ENCODE results near the gene TTLL7. TPM values are rescaled to one million over a fixed set of nuclear protein-coding genes. Genes with fewer than 3 reads are reported as not detected.

The TTLL7 gene, protein sequence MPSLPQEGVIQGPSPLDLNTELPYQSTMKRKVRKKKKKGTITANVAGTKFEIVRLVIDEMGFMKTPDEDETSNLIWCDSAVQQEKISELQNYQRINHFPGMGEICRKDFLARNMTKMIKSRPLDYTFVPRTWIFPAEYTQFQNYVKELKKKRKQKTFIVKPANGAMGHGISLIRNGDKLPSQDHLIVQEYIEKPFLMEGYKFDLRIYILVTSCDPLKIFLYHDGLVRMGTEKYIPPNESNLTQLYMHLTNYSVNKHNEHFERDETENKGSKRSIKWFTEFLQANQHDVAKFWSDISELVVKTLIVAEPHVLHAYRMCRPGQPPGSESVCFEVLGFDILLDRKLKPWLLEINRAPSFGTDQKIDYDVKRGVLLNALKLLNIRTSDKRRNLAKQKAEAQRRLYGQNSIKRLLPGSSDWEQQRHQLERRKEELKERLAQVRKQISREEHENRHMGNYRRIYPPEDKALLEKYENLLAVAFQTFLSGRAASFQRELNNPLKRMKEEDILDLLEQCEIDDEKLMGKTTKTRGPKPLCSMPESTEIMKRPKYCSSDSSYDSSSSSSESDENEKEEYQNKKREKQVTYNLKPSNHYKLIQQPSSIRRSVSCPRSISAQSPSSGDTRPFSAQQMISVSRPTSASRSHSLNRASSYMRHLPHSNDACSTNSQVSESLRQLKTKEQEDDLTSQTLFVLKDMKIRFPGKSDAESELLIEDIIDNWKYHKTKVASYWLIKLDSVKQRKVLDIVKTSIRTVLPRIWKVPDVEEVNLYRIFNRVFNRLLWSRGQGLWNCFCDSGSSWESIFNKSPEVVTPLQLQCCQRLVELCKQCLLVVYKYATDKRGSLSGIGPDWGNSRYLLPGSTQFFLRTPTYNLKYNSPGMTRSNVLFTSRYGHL
- total RNA-seq = under 1 TPM; 0.76 to 0.90 TPM

DNA sequence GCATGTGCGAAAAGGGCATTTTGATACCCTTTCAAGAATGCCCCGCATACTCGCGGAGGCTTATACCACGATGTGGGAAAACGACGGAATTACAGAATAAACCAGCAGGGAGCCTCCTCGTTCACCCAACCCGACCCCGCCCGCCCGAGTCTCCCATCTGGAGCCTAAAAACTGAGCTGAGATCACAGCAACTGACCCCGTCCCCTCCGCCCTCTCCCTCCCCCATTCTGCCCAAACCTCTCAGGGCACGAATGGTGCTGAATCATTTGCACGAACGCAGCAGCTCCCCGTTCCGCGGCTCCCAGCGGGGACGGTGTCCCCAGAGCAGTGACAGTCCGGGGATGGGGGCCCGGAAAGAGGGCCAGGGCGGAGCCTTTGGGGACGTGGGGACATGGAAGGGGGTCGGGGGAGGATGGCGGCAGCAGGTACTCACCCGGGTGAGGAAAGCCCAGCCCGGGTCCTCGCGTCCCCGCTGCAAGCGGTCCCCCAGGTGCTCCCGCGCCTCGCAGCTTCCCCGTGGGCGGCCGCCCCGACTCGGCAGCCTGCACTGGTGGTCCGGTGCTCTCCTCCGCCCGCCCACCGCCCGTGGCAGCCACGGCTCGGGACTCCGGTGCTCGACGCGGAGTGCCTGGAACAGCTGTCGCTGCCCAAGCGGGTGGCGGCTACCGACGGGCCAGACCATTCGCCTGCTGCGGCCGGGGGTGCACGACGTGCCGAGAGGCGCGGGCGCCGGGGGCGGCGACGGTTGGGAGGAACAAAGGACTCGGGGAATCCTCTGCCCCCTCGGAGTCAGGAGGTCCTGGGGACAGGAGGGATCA lies at the start of gene TTLL7:
Gene TTLL7, minus strand, starts transcription at position 635 of the 818 bp plus-strand sequence. CDS start 46,921 bp downstream, outside the sequence.
- ChIA-PET POLR2A (no interaction called here), CTCF (interaction anchor here (0.8 kb wide), 1 partner anchor 30 kb away, joined by 3 read pairs; no protein-coding TSS in a partner anchor)
- Mint-ChIP-seq H3K27ac (no peak within 1 kb of the TSS), H3K36me3 (no peaks in the 10 kb centered on the region), H3K9me3 (no peaks in the 10 kb centered on the region), H3K4me1 (ENCODE audit: low read depth) (peaks cover 9% of the 10 kb centered on the region), H3K4me3 (peak within 1 kb of the TSS; percentile 73), H3K27me3 (peaks cover 52% of the 10 kb centered on the region)
- peak; percentile 73 for DNase-seq
- intact Hi-C loops (cut with micrococcal nuclease) = loop anchor here (2.0 to 5.0 kb wide), 2 partner anchors 80 to 124 kb away; no protein-coding TSS in a partner anchor

DNA sequence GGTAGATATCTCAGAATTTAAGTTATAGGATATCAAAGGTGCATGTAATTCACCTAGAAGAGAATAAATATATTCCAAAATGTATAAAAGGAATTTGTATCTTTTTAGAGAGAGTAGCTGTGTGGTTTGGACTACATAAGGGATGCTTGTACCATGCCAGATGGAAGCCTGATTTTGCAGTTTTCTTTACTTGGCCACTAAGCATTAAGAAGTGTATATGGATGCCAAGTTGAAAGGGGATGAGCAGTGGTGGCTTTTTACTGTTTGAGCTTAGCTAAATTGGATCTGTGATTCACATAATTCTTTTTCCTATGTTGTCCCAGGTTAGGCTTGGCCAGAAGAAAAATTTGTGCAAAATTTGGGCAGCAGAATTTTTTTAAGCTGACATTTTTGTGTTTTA lies 43.5 kb upstream of the TTLL7 start:
- no peaks in the 10 kb centered on the region for H3K4me1 Mint-ChIP-seq (ENCODE audit: low read depth)
- intact Hi-C loops (cut with micrococcal nuclease) = no loop called here
- H3K4me3 Mint-ChIP-seq = no peak overlapping the region
- ChIA-PET POLR2A (no interaction called here), CTCF (no interaction called here)
- no peak overlapping the region for H3K27ac Mint-ChIP-seq
- DNase-seq = no peak
- no peaks in the 10 kb centered on the region for H3K9me3 Mint-ChIP-seq
- H3K27me3 Mint-ChIP-seq = peaks cover 3% of the 10 kb centered on the region
- no peaks in the 10 kb centered on the region for H3K36me3 Mint-ChIP-seq

DNA sequence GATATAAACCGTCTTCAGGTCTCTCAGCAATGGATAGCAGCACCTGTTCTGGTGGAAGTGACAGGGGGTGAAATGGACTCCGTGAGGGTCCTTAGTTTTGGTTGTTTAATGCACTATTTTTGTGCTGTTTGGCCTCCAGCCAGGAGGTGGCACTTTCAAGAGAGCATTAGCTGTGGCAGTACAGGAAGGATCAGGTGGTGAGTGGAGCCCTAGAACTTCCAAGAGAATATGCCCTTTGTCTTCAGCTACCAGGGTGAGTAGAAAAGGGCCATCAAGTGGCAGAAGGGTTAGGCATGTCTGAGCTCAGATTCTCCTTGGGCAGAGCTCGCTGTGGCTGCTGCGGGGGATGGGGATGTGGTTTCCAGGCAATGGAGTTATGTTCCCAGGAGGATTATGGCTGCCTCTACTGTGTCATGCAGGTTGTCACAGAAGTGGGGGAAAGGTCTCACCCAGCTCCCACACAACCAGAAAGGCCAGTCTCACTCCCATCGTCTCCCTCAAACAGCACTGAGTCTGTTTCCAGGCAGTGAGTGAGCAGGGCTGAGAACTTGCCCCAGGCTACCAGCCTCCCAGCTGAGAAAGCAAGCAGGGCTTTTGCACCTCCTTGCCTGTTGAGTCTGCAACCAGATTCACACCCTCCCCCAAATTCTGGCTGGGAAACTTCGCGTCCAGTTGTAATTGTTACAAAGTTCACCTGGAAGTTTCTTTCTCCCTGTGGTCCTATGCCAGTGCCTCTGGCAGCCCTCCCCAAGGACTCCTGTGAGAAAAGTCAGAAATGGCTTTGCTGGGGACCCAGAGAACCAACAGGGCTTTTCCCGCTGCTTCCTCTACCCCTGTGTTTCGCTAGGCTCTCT lies 39.1 kb upstream of the TTLL7 start:
- H3K4me1 Mint-ChIP-seq (ENCODE audit: low read depth) = no peaks in the 10 kb centered on the region
- H3K27me3 Mint-ChIP-seq = peaks cover 7% of the 10 kb centered on the region
- ChIA-PET POLR2A (no interaction called here), CTCF (no interaction called here)
- intact Hi-C loops (cut with micrococcal nuclease) = no loop called here
- H3K27ac Mint-ChIP-seq = no peak overlapping the region
- DNase-seq = no peak
- peaks cover 2% of the 10 kb centered on the region for H3K36me3 Mint-ChIP-seq
- peaks cover 5% of the 10 kb centered on the region for H3K9me3 Mint-ChIP-seq
- H3K4me3 Mint-ChIP-seq = no peak overlapping the region

DNA sequence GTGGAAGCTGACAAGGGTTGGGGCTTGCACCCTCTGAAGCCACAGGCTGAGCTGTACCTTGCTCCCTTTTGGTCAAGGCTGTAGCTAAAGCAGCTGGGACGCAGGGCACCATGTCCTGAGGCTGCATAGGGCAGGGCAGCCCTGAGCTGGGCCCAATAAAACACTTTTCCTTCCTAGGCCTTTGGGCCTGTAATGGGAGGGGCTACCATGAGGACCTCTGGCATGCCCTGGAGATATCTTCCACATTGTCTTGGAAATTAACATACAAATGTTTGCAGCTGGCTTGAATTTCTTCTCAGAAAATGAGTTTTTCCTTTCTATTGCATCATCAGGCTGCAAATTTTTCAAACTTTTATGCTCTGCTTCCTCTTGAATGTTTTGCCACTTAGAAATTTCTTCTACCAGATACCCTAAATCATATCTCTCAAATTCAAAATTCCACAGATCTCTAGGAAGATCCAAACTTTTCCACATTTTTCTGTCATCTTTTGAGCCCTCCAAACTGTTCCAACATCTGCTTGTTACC lies 32.9 kb upstream of the TTLL7 start:
- H3K4me3 Mint-ChIP-seq = no peak overlapping the region
- ChIA-PET POLR2A (no interaction called here), CTCF (interaction anchor here (0.6 kb wide), 1 partner anchor 87 kb away, joined by 3 read pairs; no protein-coding TSS in a partner anchor)
- DNase-seq = no peak
- H3K36me3 Mint-ChIP-seq = peaks cover 2% of the 10 kb centered on the region
- no peaks in the 10 kb centered on the region for H3K4me1 Mint-ChIP-seq (ENCODE audit: low read depth)
- peaks cover 5% of the 10 kb centered on the region for H3K9me3 Mint-ChIP-seq
- intact Hi-C loops (cut with micrococcal nuclease) = no loop called here
- no peak overlapping the region for H3K27ac Mint-ChIP-seq
- peaks cover 4% of the 10 kb centered on the region for H3K27me3 Mint-ChIP-seq

DNA sequence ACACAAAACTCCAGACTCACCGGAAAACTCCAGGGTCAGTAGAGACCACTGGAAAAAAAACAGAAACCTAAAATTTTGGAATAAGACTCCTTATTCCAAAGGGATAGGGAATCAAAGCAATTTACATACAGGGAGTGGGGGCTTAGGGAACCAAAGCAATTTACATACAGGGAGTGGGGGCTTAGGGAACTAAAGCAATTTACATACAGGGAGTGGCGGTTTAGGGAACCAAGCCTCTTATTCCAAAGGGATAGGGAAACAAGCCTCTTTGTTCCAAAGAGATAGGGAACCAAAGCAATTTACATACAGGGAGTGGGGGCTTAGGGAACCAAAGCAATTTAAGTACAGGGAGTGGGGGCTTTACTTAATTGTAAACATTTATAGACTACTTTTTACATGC lies 28.4 kb upstream of the TTLL7 start:
- Mint-ChIP-seq H3K9me3 (no peaks in the 10 kb centered on the region), H3K4me3 (no peak overlapping the region), H3K4me1 (ENCODE audit: low read depth) (no peaks in the 10 kb centered on the region), H3K36me3 (no peaks in the 10 kb centered on the region), H3K27me3 (peaks cover 1% of the 10 kb centered on the region), H3K27ac (no peak overlapping the region)
- ChIA-PET POLR2A (no interaction called here), CTCF (no interaction called here)
- intact Hi-C loops (cut with micrococcal nuclease) = no loop called here
- DNase-seq = no peak

DNA sequence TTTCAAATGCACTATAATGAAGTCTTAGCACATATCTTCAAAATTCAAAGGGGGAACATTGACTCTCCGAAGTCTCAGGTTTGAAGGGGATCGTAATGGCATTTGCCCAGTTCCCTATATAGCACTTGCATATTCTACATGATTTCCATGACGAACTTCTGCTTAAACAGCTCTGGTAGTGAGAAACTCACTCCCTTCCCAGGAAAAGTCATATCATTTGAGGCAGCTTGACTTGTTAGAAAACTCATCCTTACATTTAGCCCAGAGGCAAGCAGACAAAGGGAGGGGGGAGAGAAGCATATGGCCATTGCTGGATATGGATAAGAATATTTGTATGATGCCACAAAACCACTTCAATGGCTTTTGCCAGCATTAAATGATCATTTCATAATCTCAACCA lies 27.0 kb upstream of the TTLL7 start:
- Mint-ChIP-seq H3K27ac (no peak overlapping the region), H3K4me1 (ENCODE audit: low read depth) (no peaks in the 10 kb centered on the region), H3K36me3 (no peaks in the 10 kb centered on the region), H3K27me3 (peaks cover 1% of the 10 kb centered on the region), H3K4me3 (no peak overlapping the region), H3K9me3 (no peaks in the 10 kb centered on the region)
- intact Hi-C loops (cut with micrococcal nuclease) = no loop called here
- CTCF ChIA-PET = no interaction called here
- POLR2A ChIA-PET = no interaction called here
- DNase-seq = no peak

DNA sequence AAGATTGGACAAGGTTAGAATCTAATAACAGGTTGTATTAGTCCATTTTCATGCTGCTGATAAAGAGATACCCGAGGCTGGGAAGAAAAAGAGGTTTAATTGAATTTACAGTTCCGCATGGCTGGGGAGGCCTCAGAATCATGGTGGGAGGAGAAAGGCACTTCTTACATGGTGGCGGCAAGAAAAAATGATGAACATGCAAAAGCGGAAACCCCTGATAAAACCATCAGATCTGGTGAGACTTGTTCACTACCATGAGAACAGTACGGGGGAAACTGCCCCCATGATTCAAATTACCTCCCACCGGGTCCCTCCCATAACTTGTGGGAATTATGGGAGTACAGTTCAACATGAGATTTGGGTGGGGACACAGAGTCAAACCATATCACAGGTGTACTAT lies 22.9 kb upstream of the TTLL7 start:
- CTCF ChIA-PET = no interaction called here
- H3K27me3 Mint-ChIP-seq = peaks cover 8% of the 10 kb centered on the region
- H3K36me3 Mint-ChIP-seq = no peaks in the 10 kb centered on the region
- no peaks in the 10 kb centered on the region for H3K4me1 Mint-ChIP-seq (ENCODE audit: low read depth)
- POLR2A ChIA-PET = no interaction called here
- H3K9me3 Mint-ChIP-seq = no peaks in the 10 kb centered on the region
- intact Hi-C loops (cut with micrococcal nuclease) = no loop called here
- H3K4me3 Mint-ChIP-seq = no peak overlapping the region
- no peak for DNase-seq
- no peak overlapping the region for H3K27ac Mint-ChIP-seq

DNA sequence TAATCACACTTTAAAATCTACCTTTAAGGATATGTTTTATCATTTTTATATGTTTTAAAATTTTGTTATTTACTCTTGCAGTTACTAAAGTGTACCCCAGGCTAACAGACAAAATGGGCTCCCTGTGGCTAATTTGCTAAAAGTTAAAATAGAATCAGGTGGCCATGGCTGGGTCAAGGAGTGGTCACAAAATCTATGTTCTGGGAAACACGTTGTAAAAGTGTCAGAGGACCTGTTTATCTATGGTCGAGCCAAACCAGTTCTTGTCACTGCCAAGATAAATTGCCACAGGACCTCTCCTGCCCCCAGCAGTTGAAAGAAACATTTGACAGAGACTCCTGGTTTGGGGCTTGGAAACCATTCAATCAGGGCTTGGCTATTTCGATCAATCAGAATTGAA lies 21.2 kb upstream of the TTLL7 start:
- Mint-ChIP-seq H3K4me1 (ENCODE audit: low read depth) (no peaks in the 10 kb centered on the region), H3K27ac (no peak overlapping the region), H3K27me3 (peaks cover 6% of the 10 kb centered on the region), H3K9me3 (no peaks in the 10 kb centered on the region), H3K4me3 (no peak overlapping the region), H3K36me3 (no peaks in the 10 kb centered on the region)
- no peak for DNase-seq
- POLR2A ChIA-PET = no interaction called here
- intact Hi-C loops (cut with micrococcal nuclease) = no loop called here
- CTCF ChIA-PET = no interaction called here

DNA sequence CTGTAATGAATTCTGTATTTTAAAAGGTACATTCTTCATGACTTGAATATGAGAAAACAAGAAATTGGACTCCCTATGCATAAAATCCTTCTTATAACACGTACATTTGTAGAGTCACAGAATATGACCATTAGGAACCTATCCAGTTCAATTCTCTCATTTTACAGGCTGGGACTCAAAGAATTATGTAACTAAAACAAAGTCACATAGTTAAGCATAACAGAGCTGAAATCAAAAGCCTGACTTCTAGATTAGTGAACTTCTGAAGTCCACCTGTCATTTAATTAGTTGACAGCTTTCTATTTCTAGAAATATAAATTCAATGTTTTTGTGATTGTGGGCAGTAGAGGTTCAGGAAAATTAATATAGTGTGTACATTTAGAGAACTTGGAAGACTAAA lies 20.3 kb upstream of the TTLL7 start:
- H3K27ac Mint-ChIP-seq = no peak overlapping the region
- intact Hi-C loops (cut with micrococcal nuclease) = no loop called here
- peaks cover 6% of the 10 kb centered on the region for H3K27me3 Mint-ChIP-seq
- H3K36me3 Mint-ChIP-seq = no peaks in the 10 kb centered on the region
- ChIA-PET CTCF (no interaction called here), POLR2A (no interaction called here)
- no peak overlapping the region for H3K4me3 Mint-ChIP-seq
- H3K9me3 Mint-ChIP-seq = no peaks in the 10 kb centered on the region
- DNase-seq = no peak
- no peaks in the 10 kb centered on the region for H3K4me1 Mint-ChIP-seq (ENCODE audit: low read depth)

DNA sequence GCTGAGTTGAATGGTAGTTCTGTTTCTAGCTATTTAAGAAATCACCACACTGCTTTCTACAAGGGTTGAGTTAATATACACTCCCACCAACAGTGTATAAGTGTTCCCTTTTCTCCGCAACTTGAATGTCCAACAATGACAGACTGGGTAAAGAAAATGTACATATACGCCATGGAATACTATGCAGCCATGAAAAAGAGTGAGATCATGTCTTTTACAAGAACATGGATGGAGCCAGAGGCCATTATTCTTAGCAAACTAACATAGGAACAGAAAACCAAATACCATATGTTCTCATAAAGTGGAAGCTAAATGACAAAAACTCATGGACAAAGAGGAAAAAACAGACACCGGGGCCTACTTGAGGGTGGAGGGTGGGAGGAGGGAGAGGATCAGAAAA lies 14.8 kb upstream of the TTLL7 start:
- Mint-ChIP-seq H3K4me1 (ENCODE audit: low read depth) (no peaks in the 10 kb centered on the region), H3K27me3 (peaks cover 10% of the 10 kb centered on the region), H3K9me3 (no peaks in the 10 kb centered on the region), H3K27ac (no peak overlapping the region), H3K36me3 (no peaks in the 10 kb centered on the region), H3K4me3 (no peak overlapping the region)
- ChIA-PET POLR2A (no interaction called here), CTCF (no interaction called here)
- no peak for DNase-seq
- intact Hi-C loops (cut with micrococcal nuclease) = no loop called here

DNA sequence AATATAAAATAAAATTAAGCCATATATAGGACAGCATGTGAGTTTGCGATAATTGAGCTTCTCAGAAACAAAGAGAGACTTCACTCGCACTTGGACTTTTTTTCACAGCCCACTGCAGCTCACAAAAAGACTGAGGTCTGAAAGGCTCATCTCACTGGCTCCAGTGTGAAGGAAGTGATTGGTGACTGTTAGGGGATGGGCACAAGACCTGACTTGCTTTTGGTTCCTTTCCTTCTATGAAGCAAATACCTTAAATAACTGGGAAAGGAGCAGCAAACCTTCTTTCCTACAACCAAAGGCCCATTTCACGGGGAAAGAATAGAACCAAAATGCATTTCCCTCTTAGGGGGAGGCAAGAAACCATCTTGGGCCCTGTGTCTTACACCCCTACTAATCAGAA lies 13.1 kb upstream of the TTLL7 start:
- Mint-ChIP-seq H3K27me3 (peaks cover 17% of the 10 kb centered on the region), H3K4me1 (ENCODE audit: low read depth) (no peaks in the 10 kb centered on the region), H3K4me3 (no peak overlapping the region), H3K36me3 (no peaks in the 10 kb centered on the region), H3K9me3 (no peaks in the 10 kb centered on the region), H3K27ac (no peak overlapping the region)
- intact Hi-C loops (cut with micrococcal nuclease) = no loop called here
- no peak for DNase-seq
- CTCF ChIA-PET = no interaction called here
- POLR2A ChIA-PET = no interaction called here

Data from activated CD4-positive, alpha-beta memory T cell treated with anti-CD3 and anti-CD28 coated beads for 36 hours (primary cell).